Measurements from ENCODE around the gene NMNAT2.

GRCh38 chr1:183310753-183311479, 107.3 kb downstream of the NMNAT2 start:
- TF ChIP-seq CTCF (IDR thresholded peaks at IDR 0.05) (no peak), EZH2 (IDR thresholded peaks at IDR 0.05) (no peak)
